IPS DF 6.9 (cell line): ENCODE results near the gene RPL35.

Experiments
- DNase-seq: peaks from one replicate; pipeline ENCODE4 v3.0.0-alpha.2; 2013; ENCODE audit warnings: low read depth, low spot score
- H3K27ac ChIP-seq: one replicate; pipeline ENCODE4 v1.5.1; 2013; ENCODE audit warnings: low read length, control low read depth
- H3K27me3 ChIP-seq: 2 replicates; pipeline ENCODE4 v1.6.1; 2013; ENCODE audit warnings: mild to moderate bottlenecking, low read length; ENCODE audit not compliant: control insufficient read depth, insufficient read depth
- H3K36me3 ChIP-seq: 2 replicates; pipeline ENCODE4 v1.6.1; 2013; ENCODE audit warnings: low read length; ENCODE audit not compliant: control insufficient read depth, insufficient read depth
- H3K4me1 ChIP-seq: 2 replicates; pipeline ENCODE4 v1.6.1; 2013; ENCODE audit warnings: low read length; ENCODE audit not compliant: control insufficient read depth, insufficient read depth
- H3K4me3 ChIP-seq: 2 replicates; pipeline ENCODE4 v1.5.1; 2013; ENCODE audit warnings: mild to moderate bottlenecking, low read length
- H3K9me3 ChIP-seq: 2 replicates; pipeline ENCODE4 v1.6.1; 2013; ENCODE audit warnings: low read length, inconsistent platforms; ENCODE audit not compliant: control insufficient read depth, insufficient read depth
- WGBS: extraction: QIAGEN DNeasy Blood & Tissue Kit; methylation state at CpG from one replicate; pipeline ENCODE4 v1.1.7; 2013; ENCODE audit warnings: mixed read lengths, missing lambda C conversion rate; ENCODE audit not compliant: insufficient read length, insufficient coverage; 5-methylcytosine and 5-hydroxymethylcytosine counted together

The RPL35 gene

GRCh38 chr9:124886866-124887492, 25.2 kb upstream of the RPL35 start:
- WGBS: no CpG with 5 or more reads among the region's 17 CpGs
- Histone ChIP-seq H3K4me1 (peaks cover 2% of the 10 kb centered on the region; the same call in 1 of the 2 replicates), H3K27me3 (no peaks in the 10 kb centered on the region), H3K27ac (no peak overlapping the region), H3K4me3 (no peak overlapping the region), H3K36me3 (no peaks in the 10 kb centered on the region; the same call in 1 of the 2 replicates), H3K9me3 (no peaks in the 10 kb centered on the region)
- DNase-seq: no peak

- Histone ChIP-seq H3K4me3 (no peak overlapping the region), H3K4me1 (peaks cover 2% of the 10 kb centered on the region; the same call in 1 of the 2 replicates), H3K9me3 (no peaks in the 10 kb centered on the region), H3K27ac (no peak overlapping the region), H3K27me3 (no peaks in the 10 kb centered on the region), H3K36me3 (no peaks in the 10 kb centered on the region; the same call in 1 of the 2 replicates)
- no CpG with 5 or more reads among the region's 10 CpGs for WGBS
- DNase-seq: no peak
These were observed 24.7 kb upstream of the RPL35 start for GRCh38 chr9:124886461-124886860.

DNA sequence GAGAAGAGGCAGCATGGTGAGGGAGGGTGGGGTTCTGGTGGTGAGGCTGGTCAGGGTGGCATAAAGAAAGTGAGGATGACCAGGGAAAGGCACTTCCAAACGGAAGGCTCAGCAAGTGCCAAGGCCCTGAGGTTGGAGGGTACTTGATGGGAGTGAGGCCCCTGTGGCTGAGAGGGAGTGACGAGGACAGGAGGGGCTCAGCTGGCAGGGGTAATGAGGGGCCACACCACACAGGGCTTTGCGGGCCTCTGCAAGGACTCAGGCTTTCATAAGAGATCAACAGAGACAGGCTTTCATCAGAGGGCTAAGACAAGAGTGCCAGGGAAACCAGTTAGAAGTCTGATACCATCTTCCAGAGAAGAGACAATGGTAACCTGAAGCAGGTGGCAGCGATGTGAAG, 23.8 kb upstream of the RPL35 start:
- DNase-seq: no peak
- Histone ChIP-seq H3K36me3 (no peaks in the 10 kb centered on the region; the same call in 1 of the 2 replicates), H3K4me3 (no peak overlapping the region), H3K27ac (no peak overlapping the region), H3K9me3 (no peaks in the 10 kb centered on the region), H3K4me1 (peaks cover 7% of the 10 kb centered on the region), H3K27me3 (no peaks in the 10 kb centered on the region)
- WGBS: no CpG with 5 or more reads among the region's 4 CpGs

GRCh38 chr9:124884376-124884775, 22.6 kb upstream of the RPL35 start:
- no peaks in the 10 kb centered on the region for H3K27me3 ChIP-seq
- no CpG with 5 or more reads among the region's 4 CpGs for WGBS
- peaks cover 10% of the 10 kb centered on the region for H3K4me1 ChIP-seq
- no peaks in the 10 kb centered on the region; the same call in 1 of the 2 replicates for H3K36me3 ChIP-seq
- H3K9me3 ChIP-seq: no peaks in the 10 kb centered on the region
- H3K4me3 ChIP-seq: no peak overlapping the region
- no peak overlapping the region for H3K27ac ChIP-seq
- no peak for DNase-seq

DNA sequence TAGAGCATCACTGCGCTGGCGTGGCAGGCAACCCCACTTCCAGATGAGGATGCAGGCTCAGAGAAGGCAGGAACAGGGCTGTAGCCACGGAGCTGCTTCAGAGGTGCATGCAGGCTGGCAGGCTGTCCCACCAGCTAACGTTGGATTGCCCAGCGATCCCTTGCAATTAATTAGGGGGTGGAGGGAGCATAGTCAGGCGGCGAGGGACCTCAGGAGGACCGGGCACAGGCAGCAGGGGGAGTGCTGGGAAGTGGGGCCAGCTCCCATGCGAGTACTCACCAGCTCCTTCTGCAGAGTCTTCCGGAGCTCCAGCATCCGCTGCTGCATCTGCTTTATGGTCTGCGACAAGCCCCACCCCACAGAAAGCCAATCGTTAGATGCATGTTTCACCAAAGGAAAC, 20.5 kb upstream of the RPL35 start:
- no peaks in the 10 kb centered on the region for H3K36me3 ChIP-seq
- DNase-seq: no peak

DNA sequence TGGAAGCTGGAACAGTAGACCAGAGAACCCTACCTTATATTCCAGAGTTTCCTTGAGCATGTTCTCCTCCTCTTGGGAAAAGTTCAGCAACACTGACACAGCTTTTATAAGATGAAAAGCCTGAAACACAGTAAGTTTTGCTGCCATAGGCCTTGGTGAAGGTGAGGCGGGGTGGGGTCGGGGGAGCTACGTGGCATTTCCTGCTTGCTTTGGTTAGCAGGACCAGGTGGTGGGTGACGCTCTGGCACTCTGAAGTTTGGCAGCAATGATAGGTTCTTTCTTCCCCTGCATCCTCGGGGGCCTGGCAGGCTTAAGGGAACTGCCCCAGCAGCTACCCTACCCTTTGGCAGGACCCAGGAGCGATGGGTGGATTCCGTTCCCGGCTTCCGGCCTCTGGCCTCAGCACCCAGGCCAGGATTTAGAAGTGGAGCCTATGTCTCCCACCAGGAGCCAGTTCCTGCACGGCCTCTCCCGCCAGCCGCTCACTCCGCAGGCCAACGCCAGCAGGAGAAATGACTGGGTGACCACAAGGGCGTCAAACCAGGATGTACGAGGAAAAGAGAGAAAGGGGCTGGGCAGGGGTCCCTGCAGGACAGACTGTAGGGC, 19.5 kb upstream of the RPL35 start:
- Histone ChIP-seq H3K27me3 (no peaks in the 10 kb centered on the region), H3K9me3 (no peaks in the 10 kb centered on the region), H3K27ac (no peak overlapping the region), H3K4me1 (peaks cover 10% of the 10 kb centered on the region), H3K4me3 (no peak overlapping the region), H3K36me3 (peaks cover 3% of the 10 kb centered on the region)
- no CpG with 5 or more reads among the region's 16 CpGs for WGBS
- DNase-seq: no peak

More for the DNA sequence above, 20.5 kb upstream of the RPL35 start:
- no peak overlapping the region for H3K27ac ChIP-seq
- no peaks in the 10 kb centered on the region for H3K9me3 ChIP-seq
- H3K4me1 ChIP-seq: peaks cover 10% of the 10 kb centered on the region
- no peak overlapping the region for H3K4me3 ChIP-seq
- no CpG with 5 or more reads among the region's 13 CpGs for WGBS
- no peaks in the 10 kb centered on the region for H3K27me3 ChIP-seq

DNA sequence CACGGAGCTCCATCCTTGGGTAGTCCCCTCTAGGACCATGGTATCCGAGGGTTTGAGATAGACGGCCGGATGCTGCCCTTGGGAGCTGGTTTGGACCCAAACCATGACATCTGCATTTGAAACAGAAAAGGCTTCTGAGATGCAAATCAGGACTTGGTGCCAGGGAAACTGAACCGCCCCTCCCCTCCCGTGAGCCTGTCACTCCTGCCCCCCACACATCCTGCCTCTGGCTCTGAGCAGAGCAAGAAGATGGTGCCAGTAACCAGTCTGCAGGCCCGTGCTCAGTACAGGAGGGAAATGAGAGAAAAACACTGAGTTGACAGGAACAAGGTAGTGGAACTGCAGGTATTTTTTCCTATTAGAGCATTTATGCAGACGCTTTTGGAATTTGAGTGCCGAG, 18.7 kb upstream of the RPL35 start:
- H3K4me1 ChIP-seq: peaks cover 10% of the 10 kb centered on the region
- H3K27me3 ChIP-seq: no peaks in the 10 kb centered on the region
- no CpG with 5 or more reads among the region's 9 CpGs for WGBS
- no peak overlapping the region for H3K27ac ChIP-seq
- DNase-seq: no peak
- no peaks in the 10 kb centered on the region for H3K9me3 ChIP-seq
- H3K36me3 ChIP-seq: peaks cover 8% of the 10 kb centered on the region
- H3K4me3 ChIP-seq: no peak overlapping the region

DNA sequence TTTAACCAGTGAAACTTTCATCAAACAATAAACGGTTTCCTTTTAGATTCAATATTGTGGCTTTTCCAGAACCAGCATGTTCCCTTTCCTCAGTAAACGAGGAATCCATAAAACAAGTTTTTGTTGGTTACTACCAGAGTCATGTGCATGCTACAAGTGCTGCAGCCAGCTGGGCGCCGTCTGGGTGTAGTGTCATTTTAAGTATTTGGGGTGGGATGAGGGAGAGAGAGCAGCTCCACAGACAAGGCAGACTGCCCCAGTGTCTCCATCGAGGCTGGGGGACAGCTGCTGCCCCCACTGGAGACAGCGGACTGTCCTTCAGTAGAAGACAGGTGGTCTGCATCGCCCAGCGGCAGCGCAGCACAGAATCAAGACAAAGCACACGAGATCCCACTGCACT, 17.5 kb upstream of the RPL35 start:
- Histone ChIP-seq H3K9me3 (no peaks in the 10 kb centered on the region), H3K27ac (no peak overlapping the region), H3K36me3 (peaks cover 15% of the 10 kb centered on the region), H3K4me3 (no peak overlapping the region), H3K4me1 (peaks cover 10% of the 10 kb centered on the region), H3K27me3 (no peaks in the 10 kb centered on the region)
- no peak for DNase-seq
- no CpG with 5 or more reads among the region's 10 CpGs for WGBS

DNA sequence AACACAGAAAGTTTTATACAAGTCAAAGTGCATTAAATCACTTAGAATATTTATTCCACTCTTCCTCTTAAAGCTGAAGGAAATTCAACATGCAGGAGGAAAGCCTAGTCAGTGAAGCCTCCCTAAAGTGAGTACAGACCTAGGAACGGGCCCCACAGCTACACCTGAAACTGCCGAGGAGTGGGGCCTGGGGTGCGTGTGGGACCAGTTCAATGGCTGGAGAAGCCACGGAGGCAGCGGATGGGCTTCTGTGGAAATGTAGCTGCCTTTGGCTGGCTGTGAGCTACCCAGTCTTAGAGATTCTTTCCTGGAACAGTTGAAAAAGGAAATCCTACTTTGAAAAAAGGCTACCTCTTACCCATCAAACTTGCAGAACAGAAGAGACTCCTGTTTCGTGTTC, 16.8 kb upstream of the RPL35 start:
- Histone ChIP-seq H3K27ac (no peak overlapping the region), H3K9me3 (no peaks in the 10 kb centered on the region), H3K4me1 (peaks cover 10% of the 10 kb centered on the region), H3K36me3 (peaks cover 21% of the 10 kb centered on the region), H3K27me3 (no peaks in the 10 kb centered on the region), H3K4me3 (no peak overlapping the region)
- WGBS: no CpG with 5 or more reads among the region's 6 CpGs
- no peak for DNase-seq

- Histone ChIP-seq H3K27ac (no peak overlapping the region), H3K4me3 (no peak overlapping the region), H3K9me3 (no peaks in the 10 kb centered on the region), H3K27me3 (no peaks in the 10 kb centered on the region), H3K36me3 (peaks cover 24% of the 10 kb centered on the region), H3K4me1 (peaks cover 10% of the 10 kb centered on the region)
- no CpG with 5 or more reads among the region's 1 CpG for WGBS
- no peak for DNase-seq
These were observed 16.3 kb upstream of the RPL35 start for GRCh38 chr9:124878021-124878420.
